Measurements from ENCODE around the gene NCKAP5.

The NCKAP5 gene

DNA sequence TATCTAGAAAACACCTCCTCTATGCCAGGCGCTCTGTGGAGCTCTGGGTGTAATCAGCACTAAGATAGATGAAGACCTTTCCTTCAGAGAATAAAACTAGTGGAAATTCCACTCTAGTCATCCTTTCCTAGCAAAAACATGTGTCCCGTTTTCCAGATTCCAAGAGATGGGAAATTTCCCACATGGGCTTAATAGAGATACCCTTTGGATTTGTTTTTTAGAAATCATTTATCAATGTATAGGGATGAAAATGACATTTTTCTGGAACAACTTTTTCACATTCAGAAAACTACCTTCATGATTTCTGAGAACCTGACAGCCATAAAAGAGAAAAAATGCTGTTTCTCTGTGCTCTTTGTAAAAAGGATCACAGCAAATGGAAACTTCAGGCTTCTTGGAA is 152.1 kb downstream of the NCKAP5 start:
- no peak for DNase-seq (ENCODE audit: low read depth)
- no peak overlapping the region for H3K4me3 ChIP-seq (ENCODE audit: control insufficient read depth, low read depth, low read length)
- TF ChIP-seq, protein P1, sequence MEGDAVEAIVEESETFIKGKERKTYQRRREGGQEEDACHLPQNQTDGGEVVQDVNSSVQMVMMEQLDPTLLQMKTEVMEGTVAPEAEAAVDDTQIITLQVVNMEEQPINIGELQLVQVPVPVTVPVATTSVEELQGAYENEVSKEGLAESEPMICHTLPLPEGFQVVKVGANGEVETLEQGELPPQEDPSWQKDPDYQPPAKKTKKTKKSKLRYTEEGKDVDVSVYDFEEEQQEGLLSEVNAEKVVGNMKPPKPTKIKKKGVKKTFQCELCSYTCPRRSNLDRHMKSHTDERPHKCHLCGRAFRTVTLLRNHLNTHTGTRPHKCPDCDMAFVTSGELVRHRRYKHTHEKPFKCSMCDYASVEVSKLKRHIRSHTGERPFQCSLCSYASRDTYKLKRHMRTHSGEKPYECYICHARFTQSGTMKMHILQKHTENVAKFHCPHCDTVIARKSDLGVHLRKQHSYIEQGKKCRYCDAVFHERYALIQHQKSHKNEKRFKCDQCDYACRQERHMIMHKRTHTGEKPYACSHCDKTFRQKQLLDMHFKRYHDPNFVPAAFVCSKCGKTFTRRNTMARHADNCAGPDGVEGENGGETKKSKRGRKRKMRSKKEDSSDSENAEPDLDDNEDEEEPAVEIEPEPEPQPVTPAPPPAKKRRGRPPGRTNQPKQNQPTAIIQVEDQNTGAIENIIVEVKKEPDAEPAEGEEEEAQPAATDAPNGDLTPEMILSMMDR (IDR thresholded peaks at IDR 0.05; ENCODE audit: control insufficient read depth, insufficient read depth, low read depth, low read length, missing control alignments) = no peak

DNA sequence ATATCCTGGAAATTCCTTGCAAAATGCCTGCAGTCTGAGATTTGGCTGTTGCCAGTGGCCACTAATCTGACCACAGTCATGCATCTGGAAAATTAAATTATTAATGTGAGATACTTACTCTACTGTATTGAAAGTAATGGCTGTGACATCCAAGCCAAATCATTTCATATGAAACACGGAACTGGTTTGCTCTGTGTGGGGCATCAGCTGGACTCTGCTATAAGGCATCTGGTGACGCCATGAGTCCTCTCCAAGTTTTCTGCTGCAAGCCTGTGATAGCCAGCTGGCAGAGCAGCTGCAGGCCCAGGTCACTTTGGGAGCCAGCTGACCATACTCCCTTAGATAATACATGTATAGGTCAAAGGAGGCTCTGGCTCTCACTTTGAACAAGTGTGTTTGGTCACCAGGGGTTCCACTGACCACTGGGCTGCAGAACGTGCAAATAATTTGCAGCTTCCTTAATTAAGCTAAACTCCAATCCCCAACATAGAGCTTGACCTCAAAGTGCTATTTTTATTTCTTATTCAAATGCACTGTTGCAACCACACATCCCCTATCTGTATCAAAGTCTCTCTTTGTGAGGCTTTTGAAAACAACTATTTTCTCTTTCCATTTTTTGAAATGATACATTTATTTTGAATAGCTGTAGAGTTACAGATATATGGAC is 152.9 kb downstream of the NCKAP5 start:
- no peak for DNase-seq (ENCODE audit: low read depth)
- TF ChIP-seq, protein P1 (IDR thresholded peaks at IDR 0.05; ENCODE audit: control insufficient read depth, insufficient read depth, low read depth, low read length, missing control alignments) = no peak
- H3K4me3 ChIP-seq (ENCODE audit: control insufficient read depth, low read depth, low read length) = no peak overlapping the region

DNA sequence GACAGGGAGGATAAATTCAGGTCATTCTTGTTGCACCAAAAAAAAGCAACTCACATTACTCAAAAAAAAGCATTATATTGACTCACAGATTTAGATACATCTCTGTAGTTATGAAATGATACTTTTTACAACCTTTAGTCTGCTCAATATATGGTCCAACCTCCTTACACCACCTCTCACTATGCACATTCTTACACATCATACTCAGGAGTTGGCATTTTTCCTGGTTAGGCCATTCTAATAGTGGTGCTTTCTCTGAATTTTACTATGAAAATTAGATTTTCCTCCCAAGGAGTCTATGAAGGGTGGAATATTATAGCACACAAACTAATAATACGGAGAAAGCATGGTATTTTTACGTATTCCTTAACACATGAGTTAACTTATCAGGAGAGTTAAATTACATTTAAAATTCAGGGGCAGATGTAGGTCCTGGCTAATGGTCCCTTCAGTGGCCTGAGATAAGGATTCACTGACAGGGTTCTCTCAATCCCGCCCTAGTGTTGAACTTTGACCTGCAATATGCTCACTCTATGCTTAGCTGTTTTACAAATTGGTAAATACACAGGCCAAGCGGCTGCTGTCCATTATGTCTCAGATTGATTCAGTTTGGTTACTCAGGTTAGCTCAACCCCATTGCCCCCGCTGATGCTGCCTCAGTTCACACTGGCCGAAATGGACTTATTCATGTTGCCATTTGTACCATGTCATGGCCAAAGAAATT is 153.6 kb downstream of the NCKAP5 start:
- H3K4me3 ChIP-seq (ENCODE audit: control insufficient read depth, low read depth, low read length) = no peak overlapping the region
- TF ChIP-seq, protein P1 (IDR thresholded peaks at IDR 0.05; ENCODE audit: control insufficient read depth, insufficient read depth, low read depth, low read length, missing control alignments) = no peak
- DNase-seq (ENCODE audit: low read depth) = no peak

GRCh38 chr2:133413863-133414262 is 154.4 kb downstream of the NCKAP5 start:
- TF ChIP-seq, protein P1 (IDR thresholded peaks at IDR 0.05; ENCODE audit: control insufficient read depth, insufficient read depth, low read depth, low read length, missing control alignments) = no peak

GRCh38 chr2:133412694-133413093 is 155.6 kb downstream of the NCKAP5 start:
- DNase-seq (ENCODE audit: low read depth) = no peak
- H3K4me3 ChIP-seq (ENCODE audit: control insufficient read depth, low read depth, low read length) = no peak overlapping the region
- TF ChIP-seq, protein P1 (IDR thresholded peaks at IDR 0.05; ENCODE audit: control insufficient read depth, insufficient read depth, low read depth, low read length, missing control alignments) = no peak

More at GRCh38 chr2:133413863-133414262, 154.4 kb downstream of the NCKAP5 start:
- DNase-seq (ENCODE audit: low read depth) = no peak
- no peak overlapping the region for H3K4me3 ChIP-seq (ENCODE audit: control insufficient read depth, low read depth, low read length)

GRCh38 chr2:133411857-133412256 is 156.4 kb downstream of the NCKAP5 start:
- no peak overlapping the region for H3K4me3 ChIP-seq (ENCODE audit: control insufficient read depth, low read depth, low read length)
- DNase-seq (ENCODE audit: low read depth) = no peak
- TF ChIP-seq, protein P1 (IDR thresholded peaks at IDR 0.05; ENCODE audit: control insufficient read depth, insufficient read depth, low read depth, low read length, missing control alignments) = no peak
